LNCaP clone FGC (cell line): ENCODE measurements around the gene ATOH8.

Source experiments
- DNase-seq: peaks from one replicate; pipeline ENCODE4 v3.0.0-alpha.2; 2011; ENCODE audit warnings: low read depth
- H3K4me3 ChIP-seq: 2 replicates; pipeline ENCODE4 v1.5.1; 2011; ENCODE audit warnings: mild to moderate bottlenecking, low read depth, low read length, control low read depth
- CTCF ChIP-seq: IDR thresholded peaks from 2 replicates; pipeline ENCODE4 v1.5.1; 2012; ENCODE audit warnings: mild to moderate bottlenecking; ENCODE audit not compliant: control insufficient read depth, insufficient read depth; ENCODE audit errors: extremely low read depth

ATOH8 gene

GRCh38 chr2:85807756-85808155, 54.0 kb downstream of the ATOH8 start:
- TF ChIP-seq CTCF, result no peak
- DNase-seq, result no peak
- no peak overlapping the region for H3K4me3 ChIP-seq

DNA sequence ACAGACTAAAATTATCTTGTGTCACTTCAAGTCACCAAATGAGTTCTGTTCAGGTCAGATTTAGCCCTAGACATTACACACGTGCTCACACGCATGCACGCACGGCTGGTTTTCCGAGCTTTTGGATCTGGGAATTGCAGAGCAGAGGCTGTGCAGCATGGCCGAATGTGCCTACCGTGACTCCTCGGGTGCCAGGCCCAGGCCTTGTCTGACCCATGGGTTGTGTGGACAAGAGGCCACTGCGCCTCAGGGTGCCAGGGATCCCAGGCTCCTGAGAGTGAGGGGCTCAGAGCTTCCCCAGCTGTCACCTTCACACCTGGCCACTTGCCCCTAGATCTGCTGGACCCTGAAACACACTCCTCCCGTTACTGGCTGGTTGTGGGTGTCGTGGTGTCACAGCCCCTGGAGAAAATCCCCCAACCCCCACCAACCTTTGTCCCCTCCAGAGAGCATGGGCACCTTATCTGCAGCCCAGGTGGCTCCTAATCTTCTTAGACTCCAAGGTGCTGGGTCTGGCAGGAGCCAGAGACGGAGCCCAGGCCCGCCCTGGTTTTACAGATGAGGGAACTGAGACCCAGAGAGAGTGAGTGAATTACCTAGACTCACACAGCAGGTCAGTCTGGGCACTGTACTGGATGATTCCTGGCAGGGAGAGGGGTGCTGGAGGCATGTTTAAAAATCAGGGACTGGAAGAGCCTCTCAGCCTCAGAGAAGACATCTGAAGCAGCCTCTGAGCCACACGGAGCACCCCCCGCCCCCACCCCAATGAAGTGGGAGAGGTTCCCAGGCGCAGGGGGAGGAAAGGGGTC, 56.8 kb downstream of the ATOH8 start:
- H3K4me3 ChIP-seq, result no peak overlapping the region
- no peak for TF ChIP-seq CTCF
- DNase-seq, result no peak

- DNase-seq, result no peak
- TF ChIP-seq CTCF, result no peak
- no peak overlapping the region for H3K4me3 ChIP-seq
Measured at GRCh38 chr2:85811180-85812093, 57.6 kb downstream of the ATOH8 start.

- H3K4me3 ChIP-seq, result no peak overlapping the region
- TF ChIP-seq CTCF, result no peak
- no peak for DNase-seq
Measured at GRCh38 chr2:85812094-85812735, 58.4 kb downstream of the ATOH8 start.

DNA sequence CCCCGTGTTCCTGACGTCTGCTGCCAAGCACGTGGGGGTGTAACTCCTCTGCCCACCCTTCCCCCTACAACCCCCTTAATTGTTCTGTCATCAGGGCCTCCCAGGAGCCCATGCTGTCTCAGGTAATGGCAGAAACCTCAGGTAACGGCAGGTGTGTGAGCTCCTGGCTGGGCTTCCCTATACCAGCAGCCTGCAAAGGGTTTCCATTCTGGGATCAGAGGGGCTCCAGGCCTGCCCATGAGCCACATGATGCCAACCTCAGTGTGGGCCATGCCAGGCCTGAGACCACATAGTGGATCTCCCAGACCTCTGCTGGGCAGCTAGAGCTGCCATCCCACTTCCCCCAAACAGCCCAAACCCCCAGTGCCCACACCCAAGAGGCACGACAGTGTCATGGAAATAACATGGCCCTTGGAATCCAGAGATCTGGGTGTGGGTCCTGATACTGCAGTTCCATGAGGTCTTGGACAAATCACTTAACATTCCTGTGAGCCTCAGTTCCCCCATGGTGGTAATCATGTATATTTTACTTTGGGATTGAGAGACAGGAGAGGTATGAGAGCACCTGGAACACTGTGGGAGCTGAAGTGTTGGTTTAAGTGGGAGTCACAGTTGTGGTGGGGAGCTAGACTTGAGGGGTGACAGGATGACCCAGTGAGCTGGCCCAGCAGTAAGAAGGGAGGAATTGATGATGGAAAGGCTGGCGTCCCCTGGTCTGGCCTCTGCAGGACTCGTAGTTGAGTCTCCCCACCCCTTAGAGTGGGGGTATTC, 59.6 kb downstream of the ATOH8 start:
- no peak overlapping the region for H3K4me3 ChIP-seq
- DNase-seq, result no peak
- no peak for TF ChIP-seq CTCF
